Endodermal cell (in vitro differentiated cells): ENCODE results near the gene ARHGAP32. TPM values are rescaled to one million over a fixed set of nuclear protein-coding genes. Genes with fewer than 3 reads are reported as not detected.
A peak's percentile ranks its signal among the peaks of the same experiment; 100 is the strongest.

ENCODE experiments used
- DNase-seq: peaks from one replicate; pipeline ENCODE4 v3.0.0-alpha.2; 2017
- H3K27ac ChIP-seq: 2 replicates; pipeline ENCODE4 v1.5.1; 2013; ENCODE audit warnings: mild to moderate bottlenecking, low read depth, low read length, moderate library complexity
- H3K27me3 ChIP-seq: 2 replicates; pipeline ENCODE4 v1.6.1; 2013; ENCODE audit warnings: mild to moderate bottlenecking, low read length, moderate library complexity; ENCODE audit not compliant: insufficient read depth, control insufficient read depth, poor library complexity, severe bottlenecking
- H3K36me3 ChIP-seq: 2 replicates; pipeline ENCODE4 v1.7.0; 2013; ENCODE audit warnings: mild to moderate bottlenecking, low read length, moderate library complexity; ENCODE audit not compliant: control insufficient read depth, insufficient read depth
- H3K4me1 ChIP-seq: one replicate; pipeline ENCODE4 v1.7.0; 2013; ENCODE audit warnings: low read length; ENCODE audit not compliant: control insufficient read depth, insufficient read depth
- H3K4me3 ChIP-seq: 2 replicates; pipeline ENCODE4 v1.5.1; 2013; ENCODE audit warnings: mild to moderate bottlenecking, low read length, moderate library complexity
- H3K9ac ChIP-seq: 2 replicates; pipeline ENCODE4 v1.6.1; 2013; ENCODE audit warnings: mild to moderate bottlenecking, low read length, moderate library complexity; ENCODE audit not compliant: poor library complexity, severe bottlenecking; ENCODE audit errors: extremely low read depth
- H3K9me3 ChIP-seq: 2 replicates; pipeline ENCODE4 v1.6.1; 2013; ENCODE audit warnings: mild to moderate bottlenecking, low read length, moderate library complexity; ENCODE audit not compliant: control insufficient read depth
- H3K27ac Mint-ChIP-seq: 2 replicates; pipeline ENCODE4 v1.8.0; 2020; ENCODE audit warnings: mixed read lengths
- H3K27me3 Mint-ChIP-seq: 2 replicates; pipeline ENCODE4 v1.8.0; 2021; ENCODE audit warnings: mild to moderate bottlenecking, mixed read lengths; ENCODE audit not compliant: insufficient read depth
- H3K36me3 Mint-ChIP-seq: 2 replicates; pipeline ENCODE4 v1.8.0; 2020; ENCODE audit warnings: low read depth, mixed read lengths
- H3K4me1 Mint-ChIP-seq: 2 replicates; pipeline ENCODE4 v1.8.0; 2020; ENCODE audit warnings: mixed read lengths
- H3K4me3 Mint-ChIP-seq: 2 replicates; pipeline ENCODE4 v1.8.0; 2020; ENCODE audit warnings: mild to moderate bottlenecking, moderate library complexity, mixed read lengths
- H3K9me3 Mint-ChIP-seq: 2 replicates; pipeline ENCODE4 v1.8.0; 2020; ENCODE audit warnings: mild to moderate bottlenecking, mixed read lengths
- CTCF ChIP-seq: fragments of 200-600 bp; sonication (generic); conservative IDR thresholded peaks from 2 replicates; pipeline ENCODE4 v1.5.0; 2021; ENCODE audit warnings: antibody characterized with exemption, mild to moderate bottlenecking
- WGBS, 2 experiments: methylation state at CpG; one replicate each; pipeline versions ENCODE4 v1.1.5 to v1.1.7; 2013; ENCODE audit warnings: missing lambda C conversion rate in 2 of 2, mixed read lengths in 1 of 2; ENCODE audit not compliant: insufficient coverage in 1 of 2, insufficient read length in 1 of 2; 5-methylcytosine and 5-hydroxymethylcytosine counted together
- total RNA-seq, 2 donors: library from RNA; stranded (reverse); fragmentation: NEBNext Ultra II Directional in 1 of 2; extraction: Animal tissue kit (Norgen Biotek cat#: 25700) in 1 of 2; gene quantifications; 2 replicates in 1 of 2; 3 replicates in 1 of 2; pipeline ENCODE4 v1.2.1, GENCODE V29; 2021

The ARHGAP32 gene
- total RNA-seq, 2 donors from 2014 or later, result 36.4 to 65.8 TPM

GRCh38 chr11:129148487-129148886 is 43.6 kb downstream of the ARHGAP32 start:
- 21 to 45% methylated on average over 2 of the region's 2 CpGs for WGBS, 2 experiments
- TF ChIP-seq CTCF, result no peak
- peak overlapping the region; percentile 38 for H3K27ac Mint-ChIP-seq

GRCh38 chr11:129146191-129146590 is 45.9 kb downstream of the ARHGAP32 start:
- WGBS, 2 experiments, result 100% methylated on average over 1 of the region's 2 CpGs
- DNase-seq, result no peak
- no peak for TF ChIP-seq CTCF
- Histone ChIP-seq H3K36me3 (no peaks in the 10 kb centered on the region), H3K27me3 (no peaks in the 10 kb centered on the region), H3K9ac (no peak overlapping the region), H3K9me3 (peaks cover 18% of the 10 kb centered on the region), H3K4me3 (peak overlapping the region; percentile 0), H3K27ac (no peak overlapping the region), H3K4me1 (peaks cover 9% of the 10 kb centered on the region)
- Mint-ChIP-seq H3K27ac (no peak overlapping the region), H3K27me3 (no peaks in the 10 kb centered on the region), H3K36me3 (peaks cover 17% of the 10 kb centered on the region), H3K9me3 (peaks cover 39% of the 10 kb centered on the region), H3K4me3 (no peak overlapping the region), H3K4me1 (peaks cover 44% of the 10 kb centered on the region)

More at GRCh38 chr11:129148487-129148886, 43.6 kb downstream of the ARHGAP32 start:
- peaks cover 60% of the 10 kb centered on the region for H3K9me3 Mint-ChIP-seq
- Histone ChIP-seq H3K9ac (peak overlapping the region; percentile 11), H3K27me3 (no peaks in the 10 kb centered on the region), H3K4me1 (peaks cover 9% of the 10 kb centered on the region), H3K27ac (no peak overlapping the region), H3K9me3 (peaks cover 33% of the 10 kb centered on the region), H3K4me3 (peak overlapping the region; percentile 76), H3K36me3 (no peaks in the 10 kb centered on the region)
- peak; percentile 79 for DNase-seq
- peaks cover 35% of the 10 kb centered on the region for H3K36me3 Mint-ChIP-seq
- H3K4me3 Mint-ChIP-seq, result peak overlapping the region; percentile 7
- H3K27me3 Mint-ChIP-seq, result no peaks in the 10 kb centered on the region
- peaks cover 32% of the 10 kb centered on the region for H3K4me1 Mint-ChIP-seq

- H3K9me3 ChIP-seq, result peaks cover 11% of the 10 kb centered on the region
- H3K27ac ChIP-seq, result no peak overlapping the region
- no peaks in the 10 kb centered on the region for H3K36me3 ChIP-seq
- DNase-seq, result no peak
- Mint-ChIP-seq H3K4me1 (peaks cover 48% of the 10 kb centered on the region), H3K9me3 (peaks cover 29% of the 10 kb centered on the region), H3K4me3 (no peak overlapping the region), H3K27ac (no peak overlapping the region), H3K36me3 (peaks cover 12% of the 10 kb centered on the region), H3K27me3 (no peaks in the 10 kb centered on the region)
- H3K27me3 ChIP-seq, result no peaks in the 10 kb centered on the region
- no peak overlapping the region for H3K4me3 ChIP-seq
- peaks cover 9% of the 10 kb centered on the region for H3K4me1 ChIP-seq
- TF ChIP-seq CTCF, result no peak
- no peak overlapping the region for H3K9ac ChIP-seq
Measured at GRCh38 chr11:129145276-129145675, 46.8 kb downstream of the ARHGAP32 start.
